Esophagus muscularis mucosa (tissue), 4 donors: ENCODE results near the gene MCOLN1. TPM values are rescaled to one million over a fixed set of nuclear protein-coding genes. Genes with fewer than 3 reads are reported as not detected.
"Not testable (repeated sequence)": the region's sequence is repeated elsewhere in the genome, so short reads cannot be mapped to it uniquely, and the experiment has no call there.

Source experiments
- DNase-seq: peaks from one replicate; pipeline ENCODE4 v3.0.0-alpha.2; 2017; ENCODE audit errors: extremely low spot score
- H3K27ac ChIP-seq, 4 donors: fragments of 200-600 bp; sonication (generic); replicated peaks in 1 of 4; 1 replicate in 3 of 4; 2 replicates in 1 of 4; pipeline ENCODE4 v1.5.1; 2016 to 2019; ENCODE audit warnings: mild to moderate bottlenecking in 1 of 4
- H3K27me3 ChIP-seq, 4 donors: fragments of 200-600 bp; sonication (generic); one replicate each; pipeline versions ENCODE4 v1.5.1 to v1.6.0; 2016 to 2019
- H3K36me3 ChIP-seq, 4 donors: fragments of 200-600 bp; sonication (generic); one replicate each; pipeline ENCODE4 v1.5.1; 2016 to 2019
- H3K4me1 ChIP-seq, 4 donors: fragments of 200-600 bp; sonication (generic); one replicate each; pipeline ENCODE4 v1.5.1; 2016 to 2019
- H3K4me3 ChIP-seq, 4 donors: fragments of 200-600 bp; sonication (generic); 1 replicate in 2 of 4; 2 replicates in 2 of 4; pipeline ENCODE4 v1.5.1; 2016 to 2019; ENCODE audit warnings: mild to moderate bottlenecking in 4 of 4, moderate library complexity in 1 of 4
- H3K9me3 ChIP-seq, 4 donors: fragments of 200-600 bp; sonication (generic); 1 replicate in 3 of 4; 2 replicates in 1 of 4; pipeline ENCODE4 v1.5.1; 2016 to 2019
- CTCF ChIP-seq, 3 experiments: fragments of 200-600 bp in 2 of 3; fragments of 450-650 bp in 1 of 3; sonication (generic) in 2 of 3; IDR thresholded peaks; one replicate each; pipeline ENCODE4 v1.5.1; 2017 to 2019; ENCODE audit warnings: antibody characterized with exemption in 3 of 3, mild to moderate bottlenecking in 2 of 3, moderate library complexity in 1 of 3
- EP300 ChIP-seq: sonication (generic); formaldehyde crosslinking; IDR thresholded peaks from one replicate; pipeline ENCODE4 v1.6.1; 2017; ENCODE audit warnings: antibody characterized with exemption
- POLR2A ChIP-seq: fragments of 450-650 bp; IDR thresholded peaks from one replicate; pipeline ENCODE4 v1.6.1; 2017; ENCODE audit warnings: antibody characterized with exemption, moderate library complexity, mild to moderate bottlenecking, low read depth
- POLR2AphosphoS5 ChIP-seq, 2 donors: sonication (generic); formaldehyde crosslinking; IDR thresholded peaks; one replicate each; pipeline ENCODE4 v1.6.1; 2017; ENCODE audit warnings: antibody characterized with exemption in 2 of 2
- WGBS: methylation state at CpG from one replicate; pipeline ENCODE4 v1.1.5; 2018; 5-methylcytosine and 5-hydroxymethylcytosine counted together
- intact Hi-C: fragments of 100-400 bp; cut with DNase I; formaldehyde crosslinking; loops from one replicate; pipeline ENCODE4 v1.15.1; 2023
- small RNA-seq, 3 donors: library from RNA; depleted of rRNA; stranded (forward); fragments of <200 nt; gene quantifications; one replicate each; pipeline ENCODE3, GENCODE V24; 2016
- total RNA-seq, 4 donors: library from RNA; depleted of rRNA; stranded (reverse); fragments of >200 nt; gene quantifications; one replicate each; pipeline versions ENCODE4 v1.1.0 to v1.2.1, GENCODE V29; 2016

MCOLN1 gene
- total RNA-seq, 4 donors from 2014 or later, result 11.3 to 20.7 (median 14.4) TPM

- Histone ChIP-seq H3K36me3 (peaks cover 0 to 4% (median 0%) of the 10 kb centered on the region in 4 donors), H3K27ac (no peak overlapping the region), H3K9me3 (no peaks in the 10 kb centered on the region), H3K27me3 (no peaks in the 10 kb centered on the region), H3K4me3 (no peak overlapping the region), H3K4me1 (no peaks in the 10 kb centered on the region)
- intact Hi-C loops, result no loop called here
- WGBS, result 78% methylated on average over 9 of the region's 9 CpGs
- TF ChIP-seq EP300 (no peak), CTCF (IDR thresholded peaks at IDR 0.05) (no peak), POLR2A (no peak), POLR2AphosphoS5 (IDR thresholded peaks at IDR 0.05) (no peak)
- no peak for DNase-seq
These were observed 53.1 kb downstream of the MCOLN1 start for GRCh38 chr19:7575434-7576040.

- H3K4me3 ChIP-seq, H3K36me3 ChIP-seq, H3K9me3 ChIP-seq, H3K27me3 ChIP-seq, DNase-seq, intact Hi-C loops, H3K4me1 ChIP-seq, H3K27ac ChIP-seq: not testable (repeated sequence)
- 84% methylated on average over 1 of the region's 1 CpG for WGBS
These were observed 55.0 kb downstream of the MCOLN1 start for GRCh38 chr19:7577422-7577821.

- DNase-seq, result no peak
- 62% methylated on average over 6 of the region's 6 CpGs for WGBS
- Histone ChIP-seq H3K36me3 (no peaks in the 10 kb centered on the region), H3K4me1 (no peaks in the 10 kb centered on the region), H3K27ac (no peak overlapping the region), H3K4me3 (no peak overlapping the region), H3K27me3 (no peaks in the 10 kb centered on the region), H3K9me3 (no peaks in the 10 kb centered on the region)
- TF ChIP-seq EP300, result no peak
- TF ChIP-seq POLR2A, result no peak
- no peak for TF ChIP-seq POLR2AphosphoS5 (IDR thresholded peaks at IDR 0.05)
- TF ChIP-seq CTCF (IDR thresholded peaks at IDR 0.05), result no peak
- intact Hi-C loops, result no loop called here
These were observed 55.7 kb downstream of the MCOLN1 start for GRCh38 chr19:7578127-7578526.

- DNase-seq, result no peak
- intact Hi-C loops, result no loop called here
- 75% methylated on average over 6 of the region's 6 CpGs for WGBS
These were observed 56.8 kb downstream of the MCOLN1 start for GRCh38 chr19:7579182-7579581.

GRCh38 chr19:7582446-7582845, 60.0 kb downstream of the MCOLN1 start:
- Histone ChIP-seq H3K4me1 (no peaks in the 10 kb centered on the region), H3K27me3 (no peaks in the 10 kb centered on the region), H3K36me3 (no peaks in the 10 kb centered on the region), H3K27ac (no peak overlapping the region), H3K9me3 (no peaks in the 10 kb centered on the region), H3K4me3 (no peak overlapping the region)
- no peak for TF ChIP-seq POLR2AphosphoS5 (IDR thresholded peaks at IDR 0.05)
- TF ChIP-seq CTCF (IDR thresholded peaks at IDR 0.05), result no peak
- DNase-seq, result no peak
- intact Hi-C loops, result no loop called here
- WGBS, result 50% methylated on average over 11 of the region's 11 CpGs

More at GRCh38 chr19:7579182-7579581, 56.8 kb downstream of the MCOLN1 start:
- Histone ChIP-seq H3K9me3 (no peaks in the 10 kb centered on the region), H3K27ac (no peak overlapping the region), H3K27me3 (no peaks in the 10 kb centered on the region), H3K36me3 (no peaks in the 10 kb centered on the region), H3K4me3 (no peak overlapping the region), H3K4me1 (no peaks in the 10 kb centered on the region)
- TF ChIP-seq POLR2AphosphoS5 (IDR thresholded peaks at IDR 0.05), result no peak
- TF ChIP-seq CTCF (IDR thresholded peaks at IDR 0.05), result no peak

Small RNAs within 50 kb of the gene (small RNA-seq; reads per million reads assigned to genes)
- gene AC008878.2, result 0 reads per million in 3 donors

Other genes with a start within 250 kb of the MCOLN1 start
- gene INSR, start 228.2 kb upstream of the MCOLN1 start, total RNA-seq, result 100 to 1,000 TPM in 2 of 4 donors, 10 to 100 TPM in 2; 72.3 to 143 (median 92.5) TPM
- 10 to 100 TPM; 25.0 to 40.3 (median 29.4) TPM for gene ARHGEF18, start 173.7 kb upstream of the MCOLN1 start, total RNA-seq
- gene PEX11G, start 33.6 kb upstream of the MCOLN1 start, total RNA-seq, result 1 to 10 TPM; 1.7 to 5.3 (median 3.7) TPM
- gene ZNF358, start 6.5 kb upstream of the MCOLN1 start, total RNA-seq, result 100 to 1,000 TPM in 3 of 4 donors, 10 to 100 TPM in 1; 95.4 to 168 (median 137) TPM
- 100 to 1,000 TPM in 2 of 4 donors, 10 to 100 TPM in 2; 58.1 to 156 (median 85.7) TPM for gene PNPLA6, start 13.1 kb downstream of the MCOLN1 start, total RNA-seq
- gene CAMSAP3, start 73.2 kb downstream of the MCOLN1 start, total RNA-seq, result under 1 TPM; 0.11 to 0.42 (median 0.18) TPM
- 10 to 100 TPM; 32.0 to 56.2 (median 44.5) TPM for gene XAB2, start 106.9 kb downstream of the MCOLN1 start, total RNA-seq
- 10 to 100 TPM; 19.5 to 80.9 (median 26.2) TPM for gene PET100, start 107.2 kb downstream of the MCOLN1 start, total RNA-seq
- gene PCP2, start 111.1 kb downstream of the MCOLN1 start, total RNA-seq, result not detected
- gene STXBP2, start 114.5 kb downstream of the MCOLN1 start, total RNA-seq, result 10 to 100 TPM in 3 of 4 donors, 1 to 10 TPM in 1; 7.2 to 14.4 (median 11.7) TPM
- gene RETN, start 146.4 kb downstream of the MCOLN1 start, total RNA-seq, result 1 to 10 TPM in 1 of 4 donors, not detected in 3; 1.3 TPM
- 1 to 10 TPM in 1 of 4 donors, under 1 TPM in 2, not detected in 1; 0.34 to 2.0 (median 0.42) TPM for gene MCEMP1, start 154.5 kb downstream of the MCOLN1 start, total RNA-seq
- 10 to 100 TPM; 12.5 to 84.7 (median 64.8) TPM for gene TRAPPC5, start 158.2 kb downstream of the MCOLN1 start, total RNA-seq
- gene FCER2, start 179.5 kb downstream of the MCOLN1 start, total RNA-seq, result under 1 TPM in 1 of 4 donors, not detected in 3; 0.29 TPM
- gene CLEC4G, start 209.5 kb downstream of the MCOLN1 start, total RNA-seq, result 1 to 10 TPM in 3 of 4 donors, under 1 TPM in 1; 0.75 to 2.5 (median 1.8) TPM
- gene CD209, start 224.9 kb downstream of the MCOLN1 start, total RNA-seq, result 10 to 100 TPM in 1 of 4 donors, 1 to 10 TPM in 3; 4.0 to 13.1 (median 8.4) TPM
- gene CLEC4M, start 240.6 kb downstream of the MCOLN1 start, total RNA-seq, result not detected